SIG-M5 treated with dmso at 0.1 percent for 504 hours (cell line): Measurements from ENCODE around the gene MATR3.

Source experiments
- DNase-seq: peaks from one replicate; lab custom pipeline; 2025; ENCODE audit not compliant: unreplicated experiment; lab: John Stamatoyannopoulos, UW

Gene MATR3

GRCh38 chr5:139272471-139273321, 20.8 kb upstream of the MATR3 start:
- DNase-seq, result peak; percentile 32

GRCh38 chr5:139273322-139273571, 20.3 kb upstream of the MATR3 start:
- no peak for DNase-seq

- peak; percentile 85 for DNase-seq
Observed at GRCh38 chr5:139273572-139274289, 19.8 kb upstream of the MATR3 start.

- DNase-seq, result no peak
Observed at GRCh38 chr5:139275536-139275935, 18.0 kb upstream of the MATR3 start.

- DNase-seq, result no peak
Observed at GRCh38 chr5:139275956-139276355, 17.6 kb upstream of the MATR3 start.

GRCh38 chr5:139276426-139276825, 17.1 kb upstream of the MATR3 start:
- DNase-seq, result peak; percentile 50

- no peak for DNase-seq
Observed at GRCh38 chr5:139277171-139277570, 16.4 kb upstream of the MATR3 start.

GRCh38 chr5:139278540-139279274, 14.8 kb upstream of the MATR3 start:
- no peak for DNase-seq

- DNase-seq, result no peak
Observed at GRCh38 chr5:139282197-139282557, 11.4 kb upstream of the MATR3 start.

GRCh38 chr5:139283252-139284166, 10.0 kb upstream of the MATR3 start:
- no peak for DNase-seq

GRCh38 chr5:139284295-139284694, 9.2 kb upstream of the MATR3 start:
- DNase-seq, result no peak

GRCh38 chr5:139285651-139286392, 7.7 kb upstream of the MATR3 start:
- no peak for DNase-seq

GRCh38 chr5:139287890-139288635, 5.5 kb upstream of the MATR3 start:
- no peak for DNase-seq

- DNase-seq, result no peak
Observed at GRCh38 chr5:139291051-139291450, 2.5 kb upstream of the MATR3 start.

- DNase-seq, result no peak
Observed at GRCh38 chr5:139293202-139293506, 386 bp upstream of the MATR3 start.

GRCh38 chr5:139294374-139295165, 1.0 kb downstream of the MATR3 start:
- peak; percentile 81 for DNase-seq

- no peak for DNase-seq
Observed at GRCh38 chr5:139295346-139296057, 2.0 kb downstream of the MATR3 start.

- no peak for DNase-seq
Observed at GRCh38 chr5:139296198-139296597, 2.7 kb downstream of the MATR3 start.
